ENCODE measurements around the gene OR4Q2. TPM values are rescaled to one million over a fixed set of nuclear protein-coding genes. Genes with fewer than 3 reads are reported as not detected.

Gene OR4Q2
- total RNA-seq, 1 donor from 2014 or later = not detected

- TF ChIP-seq CTCF (IDR thresholded peaks at IDR 0.05; ENCODE audit: unreplicated experiment) = no peak
- Mint-ChIP-seq H3K36me3 (ENCODE audit: insufficient read depth) (no peaks in the 10 kb centered on the region), H3K9me3 (ENCODE audit: low read depth) (peaks cover 43% of the 10 kb centered on the region), H3K4me3 (ENCODE audit: low read depth) (no peak overlapping the region), H3K27me3 (no peaks in the 10 kb centered on the region), H3K27ac (no peak overlapping the region), H3K4me1 (ENCODE audit: low read depth) (no peaks in the 10 kb centered on the region)
- no peak for DNase-seq (ENCODE audit: low spot score, unreplicated experiment)
Observed at GRCh38 chr14:20008156-20008555, 6.2 kb downstream of the OR4Q2 start.

DNA sequence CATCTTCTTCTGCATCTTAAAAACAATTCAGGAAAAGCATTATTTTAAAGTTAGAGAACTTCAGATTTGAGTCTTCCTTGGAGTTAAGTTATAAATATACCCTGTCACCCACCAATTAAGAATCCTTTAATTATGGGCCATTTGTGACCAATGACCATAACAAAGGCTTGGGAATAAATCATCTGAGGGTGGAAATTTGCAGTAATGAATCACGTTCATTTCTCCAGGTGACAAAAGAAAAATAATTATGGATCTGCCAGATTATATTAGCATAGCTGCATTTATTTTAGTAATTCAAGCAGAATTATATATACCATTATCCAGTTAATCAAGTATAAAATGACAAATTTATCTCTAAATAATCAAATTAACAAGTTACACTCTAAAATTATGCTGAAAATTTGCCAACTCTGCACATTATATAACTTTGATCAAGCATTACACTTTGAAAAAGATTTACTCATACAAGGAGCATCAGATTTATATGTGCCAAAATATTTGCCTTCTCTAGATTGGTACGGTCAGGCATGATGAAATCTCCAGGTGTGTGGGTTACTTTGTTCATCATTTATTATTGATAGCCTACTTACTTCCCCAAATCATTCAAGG lies 17.4 kb downstream of the OR4Q2 start, which contains the start of gene OR4K14:
TSS of gene OR4K14 (minus strand) at position 51 of the 609 bp plus-strand sequence. CDS start 4,114 bp downstream, outside the sequence.
- H3K4me1 Mint-ChIP-seq (ENCODE audit: low read depth) = no peaks in the 10 kb centered on the region
- H3K27me3 Mint-ChIP-seq = no peaks in the 10 kb centered on the region
- peaks cover 58% of the 10 kb centered on the region for H3K9me3 Mint-ChIP-seq (ENCODE audit: low read depth)
- DNase-seq (ENCODE audit: low spot score, unreplicated experiment) = no peak
- TF ChIP-seq CTCF (IDR thresholded peaks at IDR 0.05; ENCODE audit: unreplicated experiment) = no peak
- no peak within 1 kb of the TSS for H3K4me3 Mint-ChIP-seq (ENCODE audit: low read depth)
- no peak within 1 kb of the TSS for H3K27ac Mint-ChIP-seq
- H3K36me3 Mint-ChIP-seq (ENCODE audit: insufficient read depth) = no peaks in the 10 kb centered on the region

- Mint-ChIP-seq H3K4me3 (ENCODE audit: low read depth) (no peak overlapping the region), H3K36me3 (ENCODE audit: insufficient read depth) (peaks cover 1% of the 10 kb centered on the region), H3K27me3 (no peaks in the 10 kb centered on the region), H3K27ac (no peak overlapping the region), H3K9me3 (ENCODE audit: low read depth) (peaks cover 47% of the 10 kb centered on the region), H3K4me1 (ENCODE audit: low read depth) (no peaks in the 10 kb centered on the region)
- TF ChIP-seq CTCF (IDR thresholded peaks at IDR 0.05; ENCODE audit: unreplicated experiment) = no peak
- DNase-seq (ENCODE audit: low spot score, unreplicated experiment) = no peak
Observed at GRCh38 chr14:20031058-20031457, 29.1 kb downstream of the OR4Q2 start.

- H3K27ac Mint-ChIP-seq = no peak overlapping the region
- H3K27me3 Mint-ChIP-seq = no peaks in the 10 kb centered on the region
- H3K4me3 Mint-ChIP-seq (ENCODE audit: low read depth) = no peak overlapping the region
- TF ChIP-seq CTCF (IDR thresholded peaks at IDR 0.05; ENCODE audit: unreplicated experiment) = no peak
- H3K4me1 Mint-ChIP-seq (ENCODE audit: low read depth) = no peaks in the 10 kb centered on the region
- H3K9me3 Mint-ChIP-seq (ENCODE audit: low read depth) = peaks cover 43% of the 10 kb centered on the region
- peaks cover 1% of the 10 kb centered on the region for H3K36me3 Mint-ChIP-seq (ENCODE audit: insufficient read depth)
- DNase-seq (ENCODE audit: low spot score, unreplicated experiment) = no peak
Observed at GRCh38 chr14:20035449-20035848, 33.5 kb downstream of the OR4Q2 start.

- Mint-ChIP-seq H3K4me3 (ENCODE audit: low read depth) (no peak within 1 kb of the TSS), H3K36me3 (ENCODE audit: insufficient read depth) (peaks cover 1% of the 10 kb centered on the region), H3K27ac (no peak within 1 kb of the TSS), H3K27me3 (no peaks in the 10 kb centered on the region), H3K9me3 (ENCODE audit: low read depth) (peaks cover 46% of the 10 kb centered on the region), H3K4me1 (ENCODE audit: low read depth) (no peaks in the 10 kb centered on the region)
- no peak for DNase-seq (ENCODE audit: low spot score, unreplicated experiment)
- TF ChIP-seq CTCF (IDR thresholded peaks at IDR 0.05; ENCODE audit: unreplicated experiment) = no peak
Observed at GRCh38 chr14:20035938-20036337, 34.0 kb downstream of the OR4Q2 start, which contains the start of gene OR4K13. TSS of gene OR4K13 (minus strand) at chr14:20036038. CDS start at chr14:20034758, 1,280 bp downstream.

Data from progenitor cell of endocrine pancreas (in vitro differentiated cells).